ENCODE results near the gene UIMC1. TPM values are rescaled to one million over a fixed set of nuclear protein-coding genes. Genes with fewer than 3 reads are reported as not detected.

The UIMC1 gene
- total RNA-seq, 1 donor from 2014 or later = 34.2 TPM

DNA sequence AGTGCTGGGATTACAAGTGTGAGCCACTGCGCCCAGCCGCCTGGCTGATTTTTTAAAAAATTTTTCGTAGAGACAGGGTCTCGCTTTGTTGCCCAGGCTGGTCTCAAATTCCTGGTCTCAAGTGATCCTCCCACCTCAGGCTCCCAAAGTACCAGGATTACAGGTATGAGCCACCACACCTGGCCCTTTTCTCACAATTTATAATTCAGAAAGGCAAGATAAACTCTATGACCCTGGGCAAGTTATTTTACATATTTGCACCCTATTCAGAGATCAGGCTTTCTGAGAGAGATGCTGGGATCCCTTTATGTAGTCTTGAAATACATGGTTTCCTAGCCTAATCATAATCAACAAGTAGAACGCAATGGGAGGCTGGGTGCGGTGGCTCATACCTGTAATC lies 36.5 kb upstream of the UIMC1 start:
- H3K27me3 Mint-ChIP-seq (ENCODE audit: low read depth) = no peaks in the 10 kb centered on the region
- no peak for TF ChIP-seq CTCF (IDR thresholded peaks at IDR 0.05)
- H3K36me3 Mint-ChIP-seq (ENCODE audit: low read depth) = peaks cover 24% of the 10 kb centered on the region
- no peak overlapping the region for H3K4me3 Mint-ChIP-seq (ENCODE audit: unreplicated experiment)
- H3K9me3 Mint-ChIP-seq (ENCODE audit: low read depth) = no peaks in the 10 kb centered on the region
- peaks cover 10% of the 10 kb centered on the region for H3K4me1 Mint-ChIP-seq (ENCODE audit: low read depth)
- no peak overlapping the region for H3K27ac Mint-ChIP-seq (ENCODE audit: unreplicated experiment)
- no peak for DNase-seq (ENCODE audit: low spot score)

DNA sequence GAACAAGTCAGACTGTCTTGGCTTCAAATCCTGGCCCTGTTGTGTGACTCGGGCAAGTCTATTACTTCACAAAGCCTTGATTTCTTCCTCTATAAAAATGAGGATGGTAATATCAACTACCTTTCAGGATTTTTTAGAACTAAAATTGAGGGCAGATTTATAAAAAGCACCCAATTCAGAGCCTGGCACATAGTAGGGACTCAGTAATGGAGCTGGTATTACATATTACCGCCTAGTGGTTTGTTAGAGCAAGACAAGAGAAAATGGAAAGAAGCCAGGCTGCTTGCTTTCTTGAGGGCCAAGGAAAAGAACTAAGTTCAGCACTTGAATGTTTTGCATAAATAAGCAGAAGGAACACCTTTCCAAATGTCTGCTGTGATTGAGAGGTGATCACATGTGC lies 35.4 kb upstream of the UIMC1 start:
- DNase-seq (ENCODE audit: low spot score) = no peak
- Mint-ChIP-seq H3K4me3 (ENCODE audit: unreplicated experiment) (no peak overlapping the region), H3K27ac (ENCODE audit: unreplicated experiment) (no peak overlapping the region), H3K36me3 (ENCODE audit: low read depth) (peaks cover 18% of the 10 kb centered on the region), H3K9me3 (ENCODE audit: low read depth) (no peaks in the 10 kb centered on the region), H3K4me1 (ENCODE audit: low read depth) (peaks cover 10% of the 10 kb centered on the region), H3K27me3 (ENCODE audit: low read depth) (no peaks in the 10 kb centered on the region)
- TF ChIP-seq CTCF (IDR thresholded peaks at IDR 0.05) = no peak

GRCh38 chr5:177040814-177041420 lies 34.3 kb upstream of the UIMC1 start:
- Mint-ChIP-seq H3K27me3 (ENCODE audit: low read depth) (no peaks in the 10 kb centered on the region), H3K36me3 (ENCODE audit: low read depth) (peaks cover 19% of the 10 kb centered on the region), H3K4me3 (ENCODE audit: unreplicated experiment) (no peak overlapping the region), H3K9me3 (ENCODE audit: low read depth) (no peaks in the 10 kb centered on the region), H3K27ac (ENCODE audit: unreplicated experiment) (no peak overlapping the region), H3K4me1 (ENCODE audit: low read depth) (peaks cover 13% of the 10 kb centered on the region)
- no peak for TF ChIP-seq CTCF (IDR thresholded peaks at IDR 0.05)
- DNase-seq (ENCODE audit: low spot score) = no peak

DNA sequence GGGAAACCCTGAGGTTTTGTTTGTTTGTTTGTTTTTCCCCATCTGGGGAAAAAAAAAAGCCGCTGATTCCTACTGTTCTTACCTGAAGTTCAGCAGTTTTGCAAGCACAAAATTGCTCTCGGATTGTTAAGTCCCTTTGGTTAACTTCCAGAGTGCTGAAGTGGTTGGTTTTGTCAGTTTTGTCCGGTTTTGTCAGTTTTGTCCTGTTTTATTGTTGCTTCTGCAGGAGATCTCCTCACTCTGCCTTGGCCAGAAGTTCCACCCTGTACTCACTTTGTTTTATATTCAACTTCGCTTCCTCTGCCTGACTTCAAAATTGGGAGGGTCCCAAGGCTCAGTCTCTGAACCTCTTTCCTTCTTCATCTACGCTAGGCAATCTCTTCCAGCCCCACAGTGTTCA lies 30.3 kb upstream of the UIMC1 start:
- Mint-ChIP-seq H3K9me3 (ENCODE audit: low read depth) (no peaks in the 10 kb centered on the region), H3K27ac (ENCODE audit: unreplicated experiment) (no peak overlapping the region), H3K4me3 (ENCODE audit: unreplicated experiment) (no peak overlapping the region), H3K4me1 (ENCODE audit: low read depth) (peaks cover 15% of the 10 kb centered on the region), H3K36me3 (ENCODE audit: low read depth) (peaks cover 10% of the 10 kb centered on the region), H3K27me3 (ENCODE audit: low read depth) (no peaks in the 10 kb centered on the region)
- DNase-seq (ENCODE audit: low spot score) = no peak
- no peak for TF ChIP-seq CTCF (IDR thresholded peaks at IDR 0.05)

GRCh38 chr5:177036443-177036842 lies 29.9 kb upstream of the UIMC1 start:
- no peak overlapping the region for H3K27ac Mint-ChIP-seq (ENCODE audit: unreplicated experiment)
- no peak overlapping the region for H3K4me3 Mint-ChIP-seq (ENCODE audit: unreplicated experiment)
- H3K4me1 Mint-ChIP-seq (ENCODE audit: low read depth) = peaks cover 15% of the 10 kb centered on the region
- peak; percentile 29 for DNase-seq (ENCODE audit: low spot score)
- H3K9me3 Mint-ChIP-seq (ENCODE audit: low read depth) = peaks cover 3% of the 10 kb centered on the region
- H3K27me3 Mint-ChIP-seq (ENCODE audit: low read depth) = no peaks in the 10 kb centered on the region
- TF ChIP-seq CTCF (IDR thresholded peaks at IDR 0.05) = no peak
- H3K36me3 Mint-ChIP-seq (ENCODE audit: low read depth) = peaks cover 10% of the 10 kb centered on the region

Measured in chondrocyte (in vitro differentiated cells).